ENCODE measurements around the gene PTPRN2.
"Not testable (repeated sequence)": the region's sequence is repeated elsewhere in the genome, so short reads cannot be mapped to it uniquely, and the experiment has no call there.

Gene PTPRN2

GRCh38 chr7:157562522-157563398 lies 1024.9 kb downstream of the PTPRN2 start:
- DNase-seq (ENCODE audit: low spot score): not testable (repeated sequence)

DNA sequence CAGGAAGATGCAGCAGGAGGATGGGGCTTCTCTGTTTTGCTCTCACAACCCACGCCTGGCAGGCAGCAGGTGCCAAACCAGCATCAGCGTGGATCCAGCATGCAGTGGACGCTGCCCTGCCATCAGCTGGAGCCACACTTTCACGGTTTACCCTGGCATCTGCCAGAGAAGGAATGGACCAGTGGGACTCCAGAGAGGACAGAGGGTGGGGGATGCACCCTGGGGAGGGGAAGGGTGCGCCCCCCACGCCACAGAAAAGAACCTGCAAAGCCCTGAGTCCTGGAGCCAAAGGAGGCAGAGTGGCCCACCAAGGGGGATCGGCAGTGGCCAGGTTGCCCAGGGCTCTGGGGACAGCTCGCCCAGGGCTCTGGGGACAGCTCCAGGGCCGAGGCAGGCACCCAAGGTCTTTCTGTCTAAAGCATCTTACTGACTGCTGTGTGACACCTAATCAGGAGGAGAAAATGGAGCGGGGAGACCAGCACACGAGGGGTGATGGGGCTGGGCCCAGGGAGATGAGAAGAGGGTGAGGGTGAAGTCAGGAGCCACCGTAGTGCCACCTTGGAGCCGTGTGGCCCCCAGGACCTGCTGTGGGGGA lies 1025.7 kb downstream of the PTPRN2 start:
- DNase-seq (ENCODE audit: low spot score): no peak

DNA sequence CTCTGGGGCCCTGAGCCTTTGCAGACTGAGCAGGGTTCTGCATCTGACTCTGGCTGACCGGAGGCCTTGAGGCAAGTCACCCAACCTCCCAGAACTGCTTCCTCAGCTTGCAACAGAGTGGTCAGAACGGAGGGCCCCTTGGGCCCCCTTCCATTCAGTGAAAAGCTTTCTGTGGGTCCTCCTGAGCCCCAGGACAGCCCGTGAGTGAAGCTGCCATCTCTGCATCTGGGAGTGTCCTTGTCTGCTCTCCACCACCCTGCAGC lies 1026.2 kb downstream of the PTPRN2 start:
- DNase-seq (ENCODE audit: low spot score): no peak

DNA sequence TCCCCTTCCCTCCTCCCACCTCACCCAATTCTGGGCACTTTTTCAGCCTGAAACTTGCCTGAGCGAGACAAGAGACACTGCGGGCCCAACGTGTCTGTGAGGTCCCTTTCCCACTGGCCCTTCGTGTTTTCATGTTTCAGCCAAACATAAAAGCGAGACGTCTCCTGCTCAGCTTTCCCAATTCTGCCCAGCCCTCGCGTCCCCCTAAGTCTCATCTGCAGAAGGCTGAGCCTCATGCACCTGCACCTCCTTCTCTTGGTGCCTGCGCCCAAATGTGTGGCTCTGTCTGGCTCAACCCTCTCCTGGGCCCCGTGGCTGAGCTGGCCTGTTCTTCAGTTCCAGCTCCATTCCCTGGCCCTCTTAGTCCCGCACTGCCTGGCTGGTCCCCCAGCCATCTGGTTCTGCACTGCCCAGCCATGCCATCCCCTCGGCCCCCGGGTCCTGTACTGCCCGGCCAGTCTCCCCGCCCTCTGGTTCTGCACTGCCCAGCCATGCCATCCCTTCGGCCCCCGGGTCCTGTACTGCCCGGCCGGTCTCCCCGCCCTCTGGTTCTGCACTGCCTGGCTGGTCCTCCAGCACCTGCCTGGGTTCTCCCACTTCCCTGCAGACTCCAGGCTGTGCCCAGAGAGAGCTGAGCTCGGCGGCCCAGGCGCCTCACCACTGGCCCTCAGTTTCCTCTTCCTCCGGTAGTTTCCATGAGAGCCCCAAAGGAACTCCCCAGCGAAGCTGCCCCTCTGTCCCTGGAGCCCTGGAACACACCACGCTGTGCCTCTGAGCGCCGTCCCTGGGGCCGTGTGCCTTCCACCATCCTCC lies 1026.7 kb downstream of the PTPRN2 start:
- no peak for DNase-seq (ENCODE audit: low spot score)

DNA sequence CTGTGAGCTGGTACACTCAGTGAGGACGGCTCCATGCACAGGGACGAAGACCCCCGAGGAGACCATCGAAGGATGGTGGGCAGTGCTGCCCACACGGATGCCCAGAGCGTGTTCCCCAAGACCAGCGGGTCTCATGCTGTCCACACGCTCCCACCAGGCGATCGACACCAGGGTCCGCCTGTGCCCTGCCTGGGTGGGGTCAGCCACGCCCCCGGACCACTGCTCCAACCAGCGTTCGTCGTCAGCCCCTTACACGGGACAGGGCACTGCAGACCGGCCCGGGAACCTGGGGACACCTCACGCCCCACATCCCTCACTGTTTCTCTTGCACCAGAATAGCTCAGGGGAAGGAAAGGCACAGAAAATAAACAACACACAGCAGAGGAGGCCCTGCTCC lies 1027.4 kb downstream of the PTPRN2 start:
- no peak for DNase-seq (ENCODE audit: low spot score)

DNA sequence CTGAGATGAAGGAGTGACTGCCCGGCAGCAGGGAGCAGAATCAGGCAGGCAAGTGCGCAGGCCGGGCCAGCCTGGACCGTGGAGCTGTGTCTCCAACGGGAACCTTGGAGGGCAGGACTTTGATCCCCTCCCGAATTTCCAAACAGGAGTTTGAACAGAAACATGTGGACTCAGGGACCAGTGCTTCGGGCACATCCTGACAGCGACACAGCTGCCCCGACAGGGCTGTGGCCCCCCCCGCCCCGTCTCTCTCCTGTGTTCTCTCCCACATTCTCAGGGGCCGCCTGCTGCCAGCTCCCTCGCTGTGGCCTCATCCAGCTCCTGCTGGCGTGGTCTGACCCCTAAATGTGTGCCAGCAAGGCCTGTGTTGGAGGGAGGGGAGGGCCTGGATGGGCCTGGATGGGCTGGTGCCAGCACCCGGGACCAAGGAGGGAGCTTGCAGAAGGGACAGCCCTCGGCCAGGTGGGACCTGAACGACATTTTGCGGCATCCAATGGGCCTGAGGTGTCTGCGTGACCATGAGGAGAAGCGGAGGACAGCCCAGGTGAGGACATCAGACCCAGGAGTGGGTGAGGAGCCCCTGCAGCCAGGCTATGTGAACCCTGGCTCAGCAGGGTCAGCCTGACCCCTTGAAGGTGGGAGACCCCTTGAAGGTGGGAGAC lies 1027.9 kb downstream of the PTPRN2 start:
- no peak for DNase-seq (ENCODE audit: low spot score)

DNA sequence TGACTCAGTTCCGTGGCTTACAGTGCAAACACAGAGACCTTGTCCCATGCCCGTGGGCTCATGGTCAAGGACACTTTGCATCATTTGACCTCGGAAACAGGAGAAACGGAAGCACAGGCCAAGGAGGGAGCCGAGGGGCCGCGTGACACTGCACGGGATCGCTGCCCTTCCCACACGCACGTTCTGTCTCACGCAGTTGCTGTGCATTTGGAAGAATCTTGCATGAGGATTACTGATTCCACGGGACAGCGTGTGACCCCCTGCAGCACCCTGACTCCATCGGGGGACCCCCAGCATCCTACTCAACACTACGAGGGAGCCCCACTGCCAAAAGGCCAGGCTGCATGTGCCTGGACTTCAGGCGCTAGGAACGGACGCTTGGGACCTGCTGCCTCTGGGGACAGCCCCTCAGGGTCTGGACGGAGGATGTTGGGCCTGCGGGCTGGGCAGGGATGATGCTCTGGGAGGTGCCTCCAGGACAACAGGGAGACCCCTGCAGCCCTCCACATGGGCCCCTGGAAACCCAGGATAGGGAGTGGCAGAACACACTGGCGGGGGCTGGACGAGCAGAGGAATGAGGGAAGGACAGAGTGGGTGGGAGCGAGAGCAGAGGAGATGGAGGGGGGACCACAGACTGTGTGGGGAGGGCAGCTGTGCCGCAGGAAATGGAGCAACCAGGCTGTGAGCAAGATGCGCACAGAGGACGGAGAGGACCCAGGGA lies 1028.6 kb downstream of the PTPRN2 start:
- no peak for DNase-seq (ENCODE audit: low spot score)

DNA sequence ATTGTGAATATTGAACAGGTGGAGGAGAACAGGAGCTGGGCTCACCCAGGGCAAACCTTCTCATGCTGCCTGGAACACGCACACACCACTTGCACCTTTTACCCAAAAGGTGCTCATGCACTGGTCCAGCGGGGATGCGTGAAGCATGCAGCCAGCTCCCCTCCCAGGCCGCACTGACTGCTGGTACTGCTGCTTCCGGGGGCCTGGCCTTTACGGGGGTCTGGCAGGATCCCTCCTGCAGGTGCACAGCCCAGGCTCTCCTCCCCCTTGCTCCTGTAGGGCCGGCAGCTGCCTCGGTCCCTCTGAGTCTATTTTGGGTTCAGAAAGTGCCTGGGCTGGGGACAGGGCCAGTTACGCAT lies 1029.1 kb downstream of the PTPRN2 start:
- DNase-seq (ENCODE audit: low spot score): no peak

DNA sequence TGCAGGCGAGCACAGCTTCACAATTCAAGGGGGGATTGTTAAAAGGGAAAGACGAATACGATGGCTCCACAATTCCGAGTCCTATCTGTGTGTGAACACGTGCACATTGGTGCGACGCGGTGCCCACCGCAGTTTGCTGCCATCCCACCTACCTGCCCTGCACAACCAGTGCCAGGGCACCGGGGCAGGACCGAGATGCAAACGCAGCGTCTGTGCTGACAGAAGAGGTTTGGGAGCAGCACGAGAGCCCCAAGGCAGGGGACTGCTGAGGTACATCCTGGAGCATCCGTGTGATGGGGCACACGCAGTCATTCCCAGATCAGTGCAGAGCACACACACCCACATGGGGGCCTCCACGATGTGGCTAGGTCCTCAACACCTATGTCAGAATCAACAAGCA lies 1029.6 kb downstream of the PTPRN2 start:
- DNase-seq (ENCODE audit: low spot score): no peak

DNA sequence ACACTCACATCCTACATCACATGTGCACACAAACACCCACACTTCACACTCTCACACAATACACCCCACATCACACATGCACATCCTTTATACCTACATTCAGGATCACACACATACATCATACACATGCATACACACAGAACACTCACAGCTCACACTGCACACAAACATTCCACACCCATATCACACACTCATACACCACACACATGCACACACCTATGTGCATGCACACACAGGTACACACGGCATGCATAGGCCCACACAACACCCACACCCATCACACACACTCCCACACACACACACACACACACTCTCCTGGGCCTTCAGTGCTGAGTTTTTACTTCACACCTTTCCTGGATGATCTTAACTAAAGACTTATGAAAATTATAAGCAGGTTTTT lies 1030.4 kb downstream of the PTPRN2 start:
- no peak for DNase-seq (ENCODE audit: low spot score)

- DNase-seq (ENCODE audit: low spot score): no peak
Observed at GRCh38 chr7:157556642-157556944, 1031.0 kb downstream of the PTPRN2 start.

- no peak for DNase-seq (ENCODE audit: low spot score)
Observed at GRCh38 chr7:157555944-157556641, 1031.5 kb downstream of the PTPRN2 start.

DNA sequence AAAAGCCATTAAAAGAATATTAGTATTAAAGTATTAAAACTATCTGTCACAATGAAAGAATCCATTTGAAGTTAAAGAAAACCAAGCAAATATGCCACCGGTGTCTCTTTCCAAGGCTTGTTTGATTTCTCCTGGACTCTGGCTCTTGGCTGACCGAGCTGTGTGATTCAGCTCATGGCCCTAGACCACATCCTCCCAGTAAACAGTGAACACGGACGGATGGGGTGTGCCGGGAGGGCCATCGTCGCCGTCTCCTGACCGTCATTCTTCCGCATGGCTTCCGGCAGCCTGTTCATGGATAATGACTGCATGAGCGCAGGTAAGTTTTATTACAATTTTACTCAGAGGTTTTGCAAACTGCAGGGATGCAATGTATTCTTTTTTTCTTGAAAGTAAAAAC lies 1032.3 kb downstream of the PTPRN2 start:
- no peak for DNase-seq (ENCODE audit: low spot score)

GRCh38 chr7:157554393-157555238 lies 1033.0 kb downstream of the PTPRN2 start:
- no peak for DNase-seq (ENCODE audit: low spot score)

DNA sequence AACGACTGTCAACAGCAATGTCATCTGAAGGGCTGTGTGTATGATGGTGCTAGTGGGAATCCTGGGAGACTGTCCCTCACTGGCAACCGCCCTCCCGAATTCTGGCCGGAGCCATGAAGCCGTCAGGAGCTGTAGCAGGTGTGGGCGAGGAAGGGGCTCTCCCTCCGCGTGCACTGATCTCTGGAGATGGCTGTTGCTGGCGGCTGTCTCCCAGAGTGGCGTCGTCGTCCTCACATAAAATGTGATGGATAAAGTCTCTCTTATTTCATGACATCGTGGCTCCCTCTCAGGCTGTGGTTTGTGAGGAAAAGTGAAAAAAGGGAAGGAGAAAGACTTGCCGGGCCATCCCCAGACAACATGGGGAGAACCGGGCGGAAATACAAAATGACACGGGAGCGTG lies 1034.4 kb downstream of the PTPRN2 start:
- DNase-seq (ENCODE audit: low spot score): no peak

DNA sequence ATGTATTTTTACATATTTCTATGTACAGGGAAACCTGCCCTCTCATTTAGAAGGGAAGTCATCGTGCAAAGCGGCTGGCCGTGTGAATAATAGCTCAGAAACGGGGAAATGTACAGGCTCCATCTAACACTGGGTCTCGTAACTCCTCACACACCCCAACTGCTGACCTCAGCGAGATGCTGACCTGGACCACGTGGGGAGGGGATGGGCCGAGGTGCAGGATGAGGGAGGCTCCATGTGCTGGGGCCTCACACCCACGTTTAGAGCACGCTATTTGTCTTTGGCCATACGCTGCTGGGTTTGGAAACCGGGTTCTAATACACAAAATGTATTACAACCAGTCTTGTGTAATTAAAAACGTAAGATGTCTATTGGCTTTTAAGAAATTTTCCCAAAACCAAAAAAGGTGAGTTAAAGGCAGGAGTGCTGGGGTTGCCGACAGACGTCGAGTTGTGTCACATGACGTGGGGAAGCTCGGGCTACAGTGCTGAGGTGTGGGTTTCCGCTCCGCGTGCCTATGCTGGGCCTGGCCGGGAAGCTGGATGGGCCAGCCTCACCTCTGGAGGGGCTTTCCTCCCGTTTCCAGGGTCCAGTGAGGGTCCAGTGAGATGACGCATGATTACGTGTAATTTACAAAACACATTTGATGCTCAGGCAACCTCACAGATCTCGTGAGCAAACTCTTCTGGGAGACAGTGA lies 1035.2 kb downstream of the PTPRN2 start:
- no peak for DNase-seq (ENCODE audit: low spot score)

DNA sequence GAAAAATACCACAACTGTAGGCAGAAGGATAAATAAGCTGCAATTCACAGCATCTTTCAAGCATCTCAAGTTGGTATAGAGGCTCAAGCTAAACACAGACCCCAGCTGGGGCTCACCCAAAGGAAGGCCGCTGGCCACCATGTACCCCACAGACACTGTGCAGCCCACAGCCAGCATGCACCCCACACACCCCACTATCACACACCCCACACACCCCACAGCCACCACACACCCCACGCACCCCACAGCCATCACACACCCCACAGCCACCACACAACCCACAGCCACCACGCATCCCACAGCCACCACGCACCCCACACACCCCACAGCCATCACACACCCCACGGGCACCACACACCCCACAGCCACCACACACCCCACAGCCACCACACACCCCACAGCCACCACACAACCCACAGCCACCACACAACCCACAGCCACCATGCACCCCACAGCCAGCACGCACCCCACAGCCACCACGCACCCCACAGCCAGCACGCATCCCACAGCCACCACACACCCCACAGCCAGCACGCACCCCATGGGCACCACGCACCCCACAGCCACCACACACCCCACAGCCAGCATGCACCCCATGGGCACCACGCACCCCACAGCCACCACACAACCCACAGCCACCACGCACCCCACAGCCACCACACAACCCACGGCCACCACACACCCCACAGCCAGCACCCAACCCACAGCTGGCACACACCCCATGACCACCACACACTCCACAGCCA lies 1036.1 kb downstream of the PTPRN2 start:
- DNase-seq (ENCODE audit: low spot score): no peak

- no peak for DNase-seq (ENCODE audit: low spot score)
Observed at GRCh38 chr7:157550300-157551275, 1037.0 kb downstream of the PTPRN2 start.
